GM21619 (cell line): Measurements from ENCODE around the gene FAM221A.
A peak's percentile ranks its signal among the peaks of the same experiment; 100 is the strongest.
"Not testable (repeated sequence)": the region's sequence is repeated elsewhere in the genome, so short reads cannot be mapped to it uniquely, and the experiment has no call there.

Experiments used
- ATAC-seq: cut with Tn5 transposase; IDR thresholded peaks from one replicate; pipeline ENCODE4 v1.9.1; 2021; ENCODE audit not compliant: unreplicated experiment

FAM221A gene

GRCh38 chr7:23679898-23680413, at the start of gene FAM221A:
TSS of gene FAM221A (plus strand) at chr7:23680199. CDS start at chr7:23680219, 20 bp downstream.
- ATAC-seq: peak; percentile 97

GRCh38 chr7:23633417-23633816, 46.6 kb upstream of the FAM221A start:
- ATAC-seq: no peak

GRCh38 chr7:23645822-23646221, 34.2 kb upstream of the FAM221A start:
- no peak for ATAC-seq

GRCh38 chr7:23653942-23654341, 26.1 kb upstream of the FAM221A start:
- no peak for ATAC-seq

- ATAC-seq: no peak
Measured at GRCh38 chr7:23654508-23654907, 25.5 kb upstream of the FAM221A start.

- ATAC-seq: no peak
Measured at GRCh38 chr7:23655433-23655832, 24.6 kb upstream of the FAM221A start.

GRCh38 chr7:23658831-23659427, 21.1 kb upstream of the FAM221A start:
- ATAC-seq: no peak

GRCh38 chr7:23661385-23661784, 18.6 kb upstream of the FAM221A start:
- ATAC-seq: no peak

- no peak for ATAC-seq
Measured at GRCh38 chr7:23662124-23662983, 17.6 kb upstream of the FAM221A start.

GRCh38 chr7:23662984-23663313, 17.1 kb upstream of the FAM221A start:
- no peak for ATAC-seq

- no peak for ATAC-seq
Measured at GRCh38 chr7:23664122-23664521, 15.9 kb upstream of the FAM221A start.

GRCh38 chr7:23672033-23672432, 8.0 kb upstream of the FAM221A start:
- ATAC-seq: no peak

GRCh38 chr7:23680414-23681405, 711 bp downstream of the FAM221A start:
- ATAC-seq: peak; percentile 16

- not testable (repeated sequence) for ATAC-seq
Measured at GRCh38 chr7:23684041-23684440, 4.0 kb downstream of the FAM221A start.

- ATAC-seq: no peak
Measured at GRCh38 chr7:23685731-23686130, 5.7 kb downstream of the FAM221A start.

GRCh38 chr7:23687011-23687410, 7.0 kb downstream of the FAM221A start:
- ATAC-seq: no peak

- ATAC-seq: no peak
Measured at GRCh38 chr7:23689165-23689564, 9.2 kb downstream of the FAM221A start.

GRCh38 chr7:23691320-23691719, 11.3 kb downstream of the FAM221A start:
- ATAC-seq: no peak

GRCh38 chr7:23693224-23693623, 13.2 kb downstream of the FAM221A start:
- ATAC-seq: no peak

- peak; percentile 69 for ATAC-seq
Measured at GRCh38 chr7:23696916-23697441, 17.0 kb downstream of the FAM221A start.

- no peak for ATAC-seq
Measured at GRCh38 chr7:23698822-23699221, 18.8 kb downstream of the FAM221A start.
